CD4-positive, CD25-positive, alpha-beta regulatory T cell (primary cell): ENCODE data around the gene ADAP1. TPM values are rescaled to one million over a fixed set of nuclear protein-coding genes. Genes with fewer than 3 reads are reported as not detected.

Experiments used
- ATAC-seq, 2 donors: fragments of 150-1000 bp; cut with Tn5 transposase; one replicate each; pipeline ENCODE4 v1.10.0; 2021; ENCODE audit warnings: low read depth in 2 of 2, moderate number of reproducible peaks in 2 of 2, moderate library complexity in 1 of 2
- DNase-seq, 3 donors: peaks; one replicate each; pipeline versions ENCODE4 v3.0.0 to v3.0.0-alpha.2; 2012 to 2022; ENCODE audit warnings: mixed read lengths in 1 of 3
- H3K27ac ChIP-seq: one replicate; pipeline ENCODE4 v1.7.0; 2013; ENCODE audit warnings: mild to moderate bottlenecking, low read length; ENCODE audit not compliant: insufficient read depth, poor library complexity, severe bottlenecking
- H3K27me3 ChIP-seq: one replicate; pipeline ENCODE4 v1.7.0; 2013; ENCODE audit warnings: low read length; ENCODE audit not compliant: control insufficient read depth, insufficient read depth
- H3K36me3 ChIP-seq: one replicate; pipeline ENCODE4 v1.7.0; 2013; ENCODE audit warnings: mild to moderate bottlenecking, low read length, moderate library complexity; ENCODE audit not compliant: control insufficient read depth, insufficient read depth
- H3K4me1 ChIP-seq: 2 replicates; pipeline ENCODE4 v1.7.0; 2013; ENCODE audit warnings: mild to moderate bottlenecking, low read length; ENCODE audit not compliant: insufficient read depth, control insufficient read depth, poor library complexity, severe bottlenecking
- H3K4me3 ChIP-seq: one replicate; pipeline ENCODE4 v1.7.0; 2013; ENCODE audit warnings: low read depth, mild to moderate bottlenecking, low read length, moderate library complexity
- H3K9me3 ChIP-seq, 2 experiments: 1 replicate in 1 of 2; 2 replicates in 1 of 2; pipeline ENCODE4 v1.7.0; 2013; ENCODE audit warnings: low read length in 2 of 2, mild to moderate bottlenecking in 1 of 2, moderate library complexity in 1 of 2; ENCODE audit not compliant: control insufficient read depth in 2 of 2
- H3K27ac Mint-ChIP-seq, 3 donors: one replicate each; pipeline ENCODE4 v1.8.0; 2020 to 2022; ENCODE audit warnings: mild to moderate bottlenecking in 3 of 3, mixed read lengths in 3 of 3, moderate library complexity in 2 of 3
- H3K27me3 Mint-ChIP-seq: one replicate; pipeline ENCODE4 v1.8.0; 2022; ENCODE audit warnings: mild to moderate bottlenecking, mixed read lengths
- H3K36me3 Mint-ChIP-seq: one replicate; pipeline ENCODE4 v1.8.0; 2020; ENCODE audit warnings: mixed read lengths
- H3K4me1 Mint-ChIP-seq, 4 donors: one replicate each; pipeline ENCODE4 v1.8.0; 2020 to 2022; ENCODE audit warnings: mixed read lengths in 4 of 4, mild to moderate bottlenecking in 1 of 4
- H3K4me3 Mint-ChIP-seq, 4 donors: one replicate each; pipeline ENCODE4 v1.8.0; 2020 to 2022; ENCODE audit warnings: mild to moderate bottlenecking in 4 of 4, mixed read lengths in 4 of 4, moderate library complexity in 3 of 4
- H3K9me3 Mint-ChIP-seq, 7 donors: one replicate each; pipeline ENCODE4 v1.8.0; 2020 to 2022; ENCODE audit warnings: mixed read lengths in 7 of 7, mild to moderate bottlenecking in 3 of 7, moderate library complexity in 2 of 7
- polyA plus RNA-seq, 4 donors: library from polyadenylated mRNA; unstranded; fragments of 300-500 nt; fragmentation: Illumina TruSeq; gene quantifications; one replicate each; pipeline ENCODE4 v1.2.3, GENCODE V29; 2021
- total RNA-seq: library from RNA; stranded (reverse); gene quantifications from one replicate; pipeline ENCODE4 v1.2.3, GENCODE V29; 2022

Gene ADAP1
- total and polyA plus RNA-seq, 5 donors from 2014 or later: 2.9 to 8.8 (median 5.5) TPM

GRCh38 chr7:974820-975681, 20.6 kb upstream of the ADAP1 start, which contains the start of gene COX19:
TSS of gene COX19 (minus strand) at chr7:975549. CDS start at chr7:975509, 40 bp downstream.
- Mint-ChIP-seq H3K4me3 (peak within 1 kb of the TSS; percentile 91 to 98 (median 95)), H3K27me3 (peaks cover 4% of the 10 kb centered on the region), H3K9me3 (peaks cover 0 to 1% (median 0%) of the 10 kb centered on the region in 7 donors), H3K36me3 (peaks cover 9% of the 10 kb centered on the region), H3K4me1 (peaks cover 0 to 38% (median 19%) of the 10 kb centered on the region in 4 donors), H3K27ac (peak within 1 kb of the TSS; percentile 89 to 95 (median 94))
- Histone ChIP-seq H3K27me3 (no peaks in the 10 kb centered on the region), H3K27ac (peak within 1 kb of the TSS; percentile 99), H3K36me3 (peaks cover 29% of the 10 kb centered on the region), H3K4me3 (peak within 1 kb of the TSS; percentile 90), H3K4me1 (peaks cover 35% of the 10 kb centered on the region), H3K9me3 (no peaks in the 10 kb centered on the region)
- ATAC-seq: peak; percentile 89 to 90
- peak; percentile 82 to 94 (median 89) for DNase-seq

- Mint-ChIP-seq H3K4me1 (peaks cover 0 to 38% (median 19%) of the 10 kb centered on the region in 4 donors), H3K9me3 (peaks cover 0 to 1% (median 0%) of the 10 kb centered on the region in 7 donors), H3K27ac (peak overlapping the region; percentile 20 to 95 (median 94)), H3K36me3 (peaks cover 9% of the 10 kb centered on the region), H3K4me3 (peak overlapping the region; percentile 91 to 98 (median 95)), H3K27me3 (peaks cover 4% of the 10 kb centered on the region)
- Histone ChIP-seq H3K4me3 (peak overlapping the region; percentile 90), H3K36me3 (peaks cover 38% of the 10 kb centered on the region), H3K9me3 (no peaks in the 10 kb centered on the region), H3K27me3 (no peaks in the 10 kb centered on the region), H3K27ac (peak overlapping the region; percentile 99), H3K4me1 (peaks cover 35% of the 10 kb centered on the region)
- DNase-seq (no peak), ATAC-seq (no peak)
These were observed 19.7 kb upstream of the ADAP1 start for GRCh38 chr7:974172-974571.

GRCh38 chr7:973312-973711, 18.8 kb upstream of the ADAP1 start:
- Mint-ChIP-seq H3K27me3 (peaks cover 4% of the 10 kb centered on the region), H3K4me1 (peaks cover 0 to 38% (median 19%) of the 10 kb centered on the region in 4 donors), H3K9me3 (peaks cover 0 to 1% (median 0%) of the 10 kb centered on the region in 7 donors), H3K27ac (peak overlapping the region in 2 of 3 donors; percentile 32 to 62), H3K36me3 (peaks cover 9% of the 10 kb centered on the region), H3K4me3 (peak overlapping the region; percentile 24 to 90 (median 76))
- no peak overlapping the region for H3K27ac ChIP-seq
- no peaks in the 10 kb centered on the region for H3K27me3 ChIP-seq
- H3K4me3 ChIP-seq: no peak overlapping the region
- H3K9me3 ChIP-seq: no peaks in the 10 kb centered on the region
- H3K36me3 ChIP-seq: peaks cover 46% of the 10 kb centered on the region
- ATAC-seq: no peak
- no peak for DNase-seq
- H3K4me1 ChIP-seq: peaks cover 35% of the 10 kb centered on the region

- ATAC-seq (no peak), DNase-seq (no peak)
- Mint-ChIP-seq H3K27ac (peak overlapping the region in 2 of 3 donors; percentile 32 to 54), H3K36me3 (peaks cover 12% of the 10 kb centered on the region), H3K4me3 (peak overlapping the region; percentile 24 to 90 (median 76)), H3K9me3 (peaks cover 0 to 1% (median 0%) of the 10 kb centered on the region in 7 donors), H3K4me1 (peaks cover 0 to 38% (median 19%) of the 10 kb centered on the region in 4 donors), H3K27me3 (peaks cover 4% of the 10 kb centered on the region)
- no peaks in the 10 kb centered on the region for H3K9me3 ChIP-seq
- H3K27me3 ChIP-seq: no peaks in the 10 kb centered on the region
- peak overlapping the region; percentile 14 for H3K4me3 ChIP-seq
- peaks cover 35% of the 10 kb centered on the region for H3K4me1 ChIP-seq
- H3K36me3 ChIP-seq: peaks cover 51% of the 10 kb centered on the region
- no peak overlapping the region for H3K27ac ChIP-seq
These were observed 18.3 kb upstream of the ADAP1 start for GRCh38 chr7:972676-973309.

- H3K27ac ChIP-seq: no peak overlapping the region
- H3K9me3 Mint-ChIP-seq: peaks cover 0 to 1% (median 0%) of the 10 kb centered on the region in 7 donors
- no peak for ATAC-seq
- peaks cover 0 to 38% (median 19%) of the 10 kb centered on the region in 4 donors for H3K4me1 Mint-ChIP-seq
- peak overlapping the region in 2 of 3 donors; percentile 7 to 54 for H3K27ac Mint-ChIP-seq
- H3K4me3 ChIP-seq: no peak overlapping the region
- peaks cover 58% of the 10 kb centered on the region for H3K36me3 ChIP-seq
- H3K27me3 ChIP-seq: no peaks in the 10 kb centered on the region
- peak overlapping the region; percentile 15 to 85 (median 32) for H3K4me3 Mint-ChIP-seq
- H3K36me3 Mint-ChIP-seq: peaks cover 15% of the 10 kb centered on the region
- H3K9me3 ChIP-seq: no peaks in the 10 kb centered on the region
- peaks cover 4% of the 10 kb centered on the region for H3K27me3 Mint-ChIP-seq
- H3K4me1 ChIP-seq: peaks cover 35% of the 10 kb centered on the region
- no peak for DNase-seq
These were observed 17.6 kb upstream of the ADAP1 start for GRCh38 chr7:972110-972509.

- Mint-ChIP-seq H3K27ac (peak overlapping the region in 1 of 3 donors; percentile 78), H3K36me3 (peaks cover 18% of the 10 kb centered on the region), H3K4me3 (peak overlapping the region in 2 of 4 donors; percentile 13 to 48), H3K4me1 (peaks cover 0 to 42% (median 23%) of the 10 kb centered on the region in 4 donors), H3K27me3 (peaks cover 4% of the 10 kb centered on the region), H3K9me3 (peaks cover 0 to 1% (median 0%) of the 10 kb centered on the region in 7 donors)
- Histone ChIP-seq H3K36me3 (peaks cover 61% of the 10 kb centered on the region), H3K9me3 (no peaks in the 10 kb centered on the region), H3K27me3 (no peaks in the 10 kb centered on the region), H3K4me1 (peaks cover 33% of the 10 kb centered on the region), H3K27ac (no peak overlapping the region), H3K4me3 (no peak overlapping the region)
- ATAC-seq: no peak
- DNase-seq: no peak
These were observed 16.3 kb upstream of the ADAP1 start for GRCh38 chr7:970744-971143.

GRCh38 chr7:969403-969802, 14.9 kb upstream of the ADAP1 start:
- H3K27me3 Mint-ChIP-seq: peaks cover 5% of the 10 kb centered on the region
- Histone ChIP-seq H3K4me3 (no peak overlapping the region), H3K9me3 (no peaks in the 10 kb centered on the region), H3K36me3 (peaks cover 61% of the 10 kb centered on the region), H3K27ac (no peak overlapping the region), H3K4me1 (peaks cover 30% of the 10 kb centered on the region), H3K27me3 (no peaks in the 10 kb centered on the region)
- no peak overlapping the region for H3K27ac Mint-ChIP-seq
- H3K9me3 Mint-ChIP-seq: peaks cover 0 to 1% (median 0%) of the 10 kb centered on the region in 7 donors
- peaks cover 0 to 43% (median 26%) of the 10 kb centered on the region in 4 donors for H3K4me1 Mint-ChIP-seq
- DNase-seq: no peak
- H3K36me3 Mint-ChIP-seq: peaks cover 18% of the 10 kb centered on the region
- H3K4me3 Mint-ChIP-seq: peak overlapping the region in 1 of 4 donors; percentile 69
- no peak for ATAC-seq
